Measurements from ENCODE around the gene FLT1.

FLT1 gene

GRCh38 chr13:28338742-28339141, 156.2 kb downstream of the FLT1 start:
- DNase-seq (ENCODE audit: low spot score): no peak

DNA sequence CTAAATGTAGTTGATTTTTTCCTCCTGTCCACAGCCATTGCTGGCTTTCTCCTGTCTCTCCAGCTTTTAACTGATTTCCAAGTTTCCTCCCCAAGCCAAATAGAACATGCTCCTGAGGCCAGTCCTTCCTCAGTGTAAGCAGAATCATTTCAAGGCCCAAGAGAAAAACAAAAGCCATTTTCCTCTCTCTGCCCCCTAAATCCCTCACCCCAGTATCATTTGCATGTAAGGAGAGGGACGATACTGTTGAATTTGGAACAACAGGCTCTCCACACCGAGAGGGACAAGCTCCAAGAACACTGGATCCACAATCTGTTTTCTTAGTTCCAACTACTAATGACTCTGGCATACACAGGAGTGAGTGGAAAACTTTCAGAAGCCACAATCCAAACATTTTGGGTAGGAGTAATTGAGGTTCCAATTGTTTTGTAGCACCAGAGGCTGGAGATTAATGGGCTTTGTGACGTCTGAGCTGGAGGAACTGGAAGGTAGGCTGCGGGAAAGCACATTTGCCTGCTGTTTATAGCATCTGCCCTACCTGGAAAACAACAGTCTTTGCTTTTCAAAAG, 156.8 kb downstream of the FLT1 start:
- no peak for DNase-seq (ENCODE audit: low spot score)

- no peak for DNase-seq (ENCODE audit: low spot score)
Observed at GRCh38 chr13:28337166-28338005, 157.5 kb downstream of the FLT1 start.

- DNase-seq (ENCODE audit: low spot score): no peak
Observed at GRCh38 chr13:28336193-28336657, 158.7 kb downstream of the FLT1 start.

- no peak for DNase-seq (ENCODE audit: low spot score)
Observed at GRCh38 chr13:28333204-28333881, 161.6 kb downstream of the FLT1 start.

GRCh38 chr13:28329395-28330158, 165.4 kb downstream of the FLT1 start:
- DNase-seq (ENCODE audit: low spot score): no peak

GRCh38 chr13:28328271-28328607, 166.7 kb downstream of the FLT1 start:
- no peak for DNase-seq (ENCODE audit: low spot score)

DNA sequence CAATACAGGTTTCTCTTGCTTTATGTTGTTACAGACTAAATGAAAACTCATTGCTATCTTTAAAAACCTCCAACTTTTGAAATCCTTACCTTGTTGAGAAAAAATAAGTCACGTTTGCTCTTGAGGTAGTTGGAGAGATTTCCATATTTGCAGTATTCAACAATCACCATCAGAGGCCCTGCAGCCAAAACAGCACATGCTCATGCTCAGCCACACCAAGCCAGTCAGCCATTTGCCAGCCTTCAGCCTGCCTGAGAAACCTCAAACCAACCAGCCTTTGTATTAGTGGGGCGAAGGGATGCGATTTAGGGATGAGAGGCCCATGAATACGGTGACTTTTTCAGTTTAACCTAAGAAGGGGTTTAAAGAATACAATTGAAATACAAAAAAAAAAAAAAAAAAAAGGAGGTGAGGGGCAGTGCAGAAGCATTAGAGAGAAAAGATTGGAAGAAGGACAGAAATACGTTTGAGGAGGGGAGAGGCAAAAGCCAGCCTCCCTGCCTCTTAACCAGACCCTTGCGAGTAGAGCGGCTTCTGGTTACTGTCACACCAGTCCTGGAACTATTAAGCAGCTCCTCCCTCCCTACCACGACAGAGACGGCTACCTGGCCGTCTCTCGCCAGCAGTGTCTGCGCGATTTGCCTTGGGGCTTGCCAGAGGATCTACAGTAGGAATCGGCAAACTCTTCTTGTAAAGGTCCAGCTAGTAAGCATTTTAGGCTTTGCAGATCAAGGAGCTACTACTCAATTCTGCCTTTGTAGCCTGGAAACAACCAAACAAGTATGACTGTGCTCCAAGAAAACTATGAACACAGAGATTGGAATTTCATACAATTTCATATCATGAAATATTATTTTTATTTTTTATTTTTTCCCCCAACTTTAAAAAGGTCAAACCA, 167.3 kb downstream of the FLT1 start:
- DNase-seq (ENCODE audit: low spot score): no peak

GRCh38 chr13:28326056-28326455, 168.9 kb downstream of the FLT1 start:
- no peak for DNase-seq (ENCODE audit: low spot score)

- DNase-seq (ENCODE audit: low spot score): no peak
Observed at GRCh38 chr13:28325022-28325421, 169.9 kb downstream of the FLT1 start.

DNA sequence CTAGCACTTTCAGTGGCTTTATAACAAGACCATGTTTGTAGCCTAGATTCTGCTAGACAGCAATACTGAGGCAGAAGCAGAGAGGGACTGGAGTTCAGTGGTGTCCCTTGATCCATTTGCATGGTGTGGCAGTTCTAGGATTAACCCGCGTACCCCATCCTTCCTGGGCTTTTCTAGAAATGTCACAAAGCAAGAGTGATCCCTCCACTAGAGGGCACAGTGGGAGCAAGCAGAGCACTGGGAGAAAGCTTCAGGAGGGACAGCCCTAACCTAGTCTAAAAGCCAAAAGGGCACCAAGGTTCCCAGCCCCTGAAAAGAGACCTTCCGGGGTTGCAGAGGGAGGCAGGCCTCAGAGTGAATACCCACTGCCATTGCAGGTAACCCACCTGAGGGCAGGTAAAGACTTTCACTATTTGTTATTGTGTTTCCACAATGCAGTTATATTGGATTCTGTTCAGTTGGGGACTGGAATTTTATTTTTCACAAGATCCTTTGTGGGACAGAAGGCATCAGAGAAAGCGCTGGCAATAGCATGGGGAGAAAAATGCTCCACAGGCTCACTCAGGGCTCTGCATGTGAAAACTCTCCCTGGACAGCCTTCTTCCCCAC, 170.6 kb downstream of the FLT1 start:
- peak; percentile 72 for DNase-seq (ENCODE audit: low spot score)

GRCh38 chr13:28322256-28322905, 172.5 kb downstream of the FLT1 start:
- DNase-seq (ENCODE audit: low spot score): no peak

DNA sequence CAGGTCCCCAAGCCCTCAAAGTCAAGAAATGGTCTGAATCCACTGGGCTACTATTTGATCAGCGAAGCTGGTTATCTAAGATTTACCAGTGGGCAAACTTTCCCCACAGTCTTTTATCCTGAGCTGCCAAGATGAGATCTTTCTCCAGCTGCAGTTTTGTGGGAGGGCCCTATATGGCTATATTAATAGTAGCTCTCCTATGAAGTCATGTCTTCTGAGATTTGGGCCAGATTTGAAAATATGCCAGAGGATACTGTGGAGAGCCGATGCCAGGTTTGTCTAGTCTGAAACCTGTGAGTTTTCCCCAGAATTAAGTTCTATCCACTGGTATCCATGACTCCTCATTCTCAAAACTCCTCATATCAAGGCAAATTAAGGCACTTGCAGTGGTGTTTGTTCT, 173.2 kb downstream of the FLT1 start:
- no peak for DNase-seq (ENCODE audit: low spot score)

GRCh38 chr13:28320884-28321574, 173.9 kb downstream of the FLT1 start:
- no peak for DNase-seq (ENCODE audit: low spot score)

- DNase-seq (ENCODE audit: low spot score): no peak
Observed at GRCh38 chr13:28320209-28320608, 174.7 kb downstream of the FLT1 start.

DNA sequence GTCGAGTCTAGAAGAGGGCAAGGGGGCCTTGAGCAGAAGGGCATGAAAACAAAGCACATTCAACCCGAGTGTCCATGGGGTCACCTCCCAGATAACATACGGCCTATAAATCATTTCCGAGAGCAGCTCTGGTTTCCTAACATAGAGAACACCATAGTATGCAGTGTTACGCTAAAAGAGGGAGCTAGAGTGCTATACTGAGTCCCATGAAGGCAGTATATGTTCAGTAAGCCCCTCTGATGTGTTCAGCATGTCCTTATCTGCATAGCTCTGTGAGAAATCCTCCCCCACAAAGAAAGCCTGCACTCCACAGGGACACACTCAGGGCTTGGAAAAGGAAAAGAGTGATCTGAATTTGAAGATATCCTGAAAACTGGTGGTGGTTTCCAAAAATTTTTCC, 175.4 kb downstream of the FLT1 start:
- no peak for DNase-seq (ENCODE audit: low spot score)

DNA sequence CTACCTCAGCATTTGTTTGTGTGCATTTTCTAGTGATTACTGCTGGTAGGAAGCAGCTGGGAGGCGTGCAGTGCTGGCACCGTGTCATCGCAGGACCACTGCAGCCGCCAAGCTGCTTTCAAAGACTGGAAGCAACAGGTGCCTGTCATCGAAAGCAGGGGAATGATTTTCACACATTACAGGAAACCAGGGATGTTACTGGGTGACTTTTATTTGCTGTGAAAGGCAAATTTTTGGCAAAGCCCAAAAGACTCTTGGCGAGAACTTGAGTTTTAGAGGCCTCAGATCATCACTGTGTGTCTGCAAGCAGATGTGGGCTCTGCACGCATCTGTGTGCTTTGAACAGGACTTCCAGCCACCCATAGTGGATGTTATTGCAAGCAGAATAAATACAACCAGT, 176.4 kb downstream of the FLT1 start:
- DNase-seq (ENCODE audit: low spot score): no peak

GRCh38 chr13:28316836-28317235, 178.1 kb downstream of the FLT1 start:
- no peak for DNase-seq (ENCODE audit: low spot score)

GRCh38 chr13:28316129-28316528, 178.8 kb downstream of the FLT1 start:
- DNase-seq (ENCODE audit: low spot score): no peak

DNA sequence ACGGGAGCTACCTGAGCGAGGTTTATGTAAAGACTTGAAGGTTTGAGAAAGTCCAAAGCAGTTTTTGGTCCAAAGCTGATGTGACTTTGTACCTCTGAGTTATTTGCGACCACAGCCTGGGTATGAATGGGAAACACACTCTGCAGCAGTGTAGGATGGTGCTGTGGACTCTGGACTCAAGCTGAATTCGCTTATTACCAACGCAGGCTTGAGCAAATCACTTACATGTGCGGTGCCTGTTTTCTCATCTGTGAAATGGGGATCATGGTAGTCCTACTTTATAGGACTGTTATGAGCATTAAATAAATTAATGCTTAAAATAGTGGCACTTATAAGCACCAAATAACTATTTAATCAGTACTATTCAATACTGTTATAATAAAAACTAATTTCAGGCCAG, 180.0 kb downstream of the FLT1 start:
- DNase-seq (ENCODE audit: low spot score): no peak
